Measurements from ENCODE around the gene PEPD. TPM values are rescaled to one million over a fixed set of nuclear protein-coding genes. Genes with fewer than 3 reads are reported as not detected.

PEPD gene
- polyA plus RNA-seq, 3 donors: 61.5 to 218 (median 171) TPM

DNA sequence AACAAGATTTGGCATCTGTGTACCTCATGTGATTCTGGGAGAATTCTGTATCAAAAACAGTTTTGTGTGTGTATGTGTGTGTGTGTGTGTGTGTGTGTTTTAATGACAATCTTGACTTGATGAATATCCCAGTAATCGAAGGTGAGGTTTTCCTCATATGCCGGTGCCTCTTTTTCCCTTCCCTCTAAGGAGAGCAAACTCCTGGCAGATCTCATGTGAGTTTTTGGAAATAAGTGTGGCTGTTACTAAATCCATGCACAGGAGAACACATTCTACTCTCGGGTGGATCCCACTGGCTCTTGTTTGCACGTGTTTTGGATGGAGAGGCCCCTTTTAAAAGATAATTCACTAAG is 177.0 kb downstream of the PEPD start:
- Histone ChIP-seq H3K4me1 (ENCODE audit: control insufficient read depth in 1 of 2, insufficient read depth in 2 of 2, low read length in 2 of 2) (peaks cover 5 to 6% of the 10 kb centered on the region in 2 donors), H3K4me2 (replicated peaks; ENCODE audit: extremely low read depth, low read length, poor library complexity, severe bottlenecking) (no peak overlapping the region), H3K9ac (ENCODE audit: insufficient read depth, low read length, poor library complexity, severe bottlenecking) (no peak overlapping the region), H3K27me3 (ENCODE audit: control insufficient read depth in 2 of 2, insufficient read depth in 2 of 2, low read length in 2 of 2) (peaks cover 0 to 5% of the 10 kb centered on the region in 2 donors), H2AFZ (ENCODE audit: insufficient read depth, low read depth, low read length, poor library complexity, severe bottlenecking) (no peak overlapping the region), H3K4me3 (replicated peaks in 1 of 3; ENCODE audit: low read depth in 2 of 3, low read length in 3 of 3) (no peak overlapping the region), H3K79me2 (ENCODE audit: insufficient read depth, low read length) (no peaks in the 10 kb centered on the region), H3K9me3 (replicated peaks in 1 of 2; ENCODE audit: control insufficient read depth in 1 of 2, insufficient read depth in 1 of 2, low read length in 2 of 2) (no peaks in the 10 kb centered on the region), H3K36me3 (replicated peaks in 1 of 2; ENCODE audit: control insufficient read depth in 1 of 2, insufficient read depth in 2 of 2, low read length in 2 of 2) (no peaks in the 10 kb centered on the region), H3K27ac (ENCODE audit: low read depth in 1 of 2, low read length in 2 of 2) (no peak overlapping the region), H4K20me1 (ENCODE audit: insufficient read depth, low read length) (no peaks in the 10 kb centered on the region)
- peaks cover 0 to 4% (median 0%) of the 10 kb centered on the region in 7 donors for H3K9me3 Mint-ChIP-seq
- H3K27me3 Mint-ChIP-seq (ENCODE audit: low read depth in 3 of 3): peaks cover 6 to 30% (median 29%) of the 10 kb centered on the region in 3 donors
- intact Hi-C loops (cut with micrococcal nuclease): no loop called here
- TF ChIP-seq, protein P1, sequence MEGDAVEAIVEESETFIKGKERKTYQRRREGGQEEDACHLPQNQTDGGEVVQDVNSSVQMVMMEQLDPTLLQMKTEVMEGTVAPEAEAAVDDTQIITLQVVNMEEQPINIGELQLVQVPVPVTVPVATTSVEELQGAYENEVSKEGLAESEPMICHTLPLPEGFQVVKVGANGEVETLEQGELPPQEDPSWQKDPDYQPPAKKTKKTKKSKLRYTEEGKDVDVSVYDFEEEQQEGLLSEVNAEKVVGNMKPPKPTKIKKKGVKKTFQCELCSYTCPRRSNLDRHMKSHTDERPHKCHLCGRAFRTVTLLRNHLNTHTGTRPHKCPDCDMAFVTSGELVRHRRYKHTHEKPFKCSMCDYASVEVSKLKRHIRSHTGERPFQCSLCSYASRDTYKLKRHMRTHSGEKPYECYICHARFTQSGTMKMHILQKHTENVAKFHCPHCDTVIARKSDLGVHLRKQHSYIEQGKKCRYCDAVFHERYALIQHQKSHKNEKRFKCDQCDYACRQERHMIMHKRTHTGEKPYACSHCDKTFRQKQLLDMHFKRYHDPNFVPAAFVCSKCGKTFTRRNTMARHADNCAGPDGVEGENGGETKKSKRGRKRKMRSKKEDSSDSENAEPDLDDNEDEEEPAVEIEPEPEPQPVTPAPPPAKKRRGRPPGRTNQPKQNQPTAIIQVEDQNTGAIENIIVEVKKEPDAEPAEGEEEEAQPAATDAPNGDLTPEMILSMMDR (IDR thresholded peaks at IDR 0.05): no peak
- H3K4me3 Mint-ChIP-seq: no peak overlapping the region
- DNase-seq: no peak
- no CpG with 5 or more reads among the region's 4 CpGs for WGBS (ENCODE audit: insufficient coverage)
- H3K4me1 Mint-ChIP-seq: peaks cover 23% of the 10 kb centered on the region
- H3K36me3 Mint-ChIP-seq: no peaks in the 10 kb centered on the region
- no peak overlapping the region for H3K27ac Mint-ChIP-seq

DNA sequence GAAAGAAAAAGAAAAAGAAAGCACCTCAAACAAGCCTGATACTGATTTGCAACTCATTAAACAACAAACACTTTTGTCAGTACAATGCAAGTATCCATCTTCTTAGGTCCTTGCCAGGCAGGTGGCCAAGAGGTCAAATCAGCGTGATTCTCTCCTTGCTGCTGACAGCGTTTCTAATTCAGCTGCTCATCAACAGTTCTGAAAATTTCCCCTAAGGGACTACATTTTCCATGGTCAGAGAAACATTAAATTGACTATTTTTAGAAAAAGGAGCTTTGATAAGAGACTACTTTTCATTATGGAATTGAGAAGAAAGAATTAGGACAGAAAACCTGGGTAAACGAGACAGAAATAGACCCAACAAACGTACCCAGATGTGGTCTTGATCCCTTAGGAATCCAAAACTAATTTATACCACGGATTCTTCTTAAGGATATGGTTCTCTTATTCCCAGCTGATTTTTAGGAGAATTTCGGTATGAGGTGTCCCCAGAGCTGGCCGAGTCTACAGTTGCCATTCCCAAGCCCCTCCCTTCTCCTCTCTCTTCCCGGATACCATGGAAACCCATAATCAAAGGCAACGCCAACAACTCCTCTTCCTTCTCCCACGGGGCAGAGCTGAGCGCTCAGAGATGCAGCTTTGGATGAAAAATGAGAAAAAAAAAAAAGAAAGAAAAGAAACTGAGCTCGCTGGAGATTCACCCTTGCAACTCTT is 177.6 kb downstream of the PEPD start:
- no peak overlapping the region for H3K4me3 ChIP-seq (replicated peaks in 1 of 3; ENCODE audit: low read depth in 2 of 3, low read length in 3 of 3)
- H3K9ac ChIP-seq (ENCODE audit: insufficient read depth, low read length, poor library complexity, severe bottlenecking): no peak overlapping the region
- Mint-ChIP-seq H3K4me3 (no peak overlapping the region), H3K9me3 (peaks cover 0 to 2% (median 0%) of the 10 kb centered on the region in 7 donors), H3K27ac (no peak overlapping the region), H3K4me1 (peaks cover 29% of the 10 kb centered on the region), H3K36me3 (no peaks in the 10 kb centered on the region), H3K27me3 (ENCODE audit: low read depth in 3 of 3) (peaks cover 6 to 27% (median 25%) of the 10 kb centered on the region in 3 donors)
- peaks cover 8 to 11% of the 10 kb centered on the region in 2 donors for H3K4me1 ChIP-seq (ENCODE audit: control insufficient read depth in 1 of 2, insufficient read depth in 2 of 2, low read length in 2 of 2)
- intact Hi-C loops (cut with micrococcal nuclease): no loop called here
- no peak for DNase-seq
- TF ChIP-seq, protein P1 (IDR thresholded peaks at IDR 0.05): no peak
- H4K20me1 ChIP-seq (ENCODE audit: insufficient read depth, low read length): no peaks in the 10 kb centered on the region
- 93% methylated on average over 2 of the region's 12 CpGs for WGBS (ENCODE audit: insufficient coverage)
- H3K79me2 ChIP-seq (ENCODE audit: insufficient read depth, low read length): no peaks in the 10 kb centered on the region
- no peak overlapping the region for H2AFZ ChIP-seq (ENCODE audit: insufficient read depth, low read depth, low read length, poor library complexity, severe bottlenecking)
- peaks cover 0 to 5% of the 10 kb centered on the region in 2 donors for H3K27me3 ChIP-seq (ENCODE audit: control insufficient read depth in 2 of 2, insufficient read depth in 2 of 2, low read length in 2 of 2)
- no peaks in the 10 kb centered on the region for H3K36me3 ChIP-seq (replicated peaks in 1 of 2; ENCODE audit: control insufficient read depth in 1 of 2, insufficient read depth in 2 of 2, low read length in 2 of 2)
- H3K4me2 ChIP-seq (replicated peaks; ENCODE audit: extremely low read depth, low read length, poor library complexity, severe bottlenecking): no peak overlapping the region
- no peaks in the 10 kb centered on the region for H3K9me3 ChIP-seq (replicated peaks in 1 of 2; ENCODE audit: control insufficient read depth in 1 of 2, insufficient read depth in 1 of 2, low read length in 2 of 2)
- H3K27ac ChIP-seq (ENCODE audit: low read depth in 1 of 2, low read length in 2 of 2): no peak overlapping the region
